GM19035 (cell line): Measurements from ENCODE around the gene TMEM47.

ENCODE experiments used
- ATAC-seq: cut with Tn5 transposase; IDR thresholded peaks from one replicate; pipeline ENCODE4 v1.9.1; 2021; ENCODE audit not compliant: unreplicated experiment

Gene TMEM47

DNA sequence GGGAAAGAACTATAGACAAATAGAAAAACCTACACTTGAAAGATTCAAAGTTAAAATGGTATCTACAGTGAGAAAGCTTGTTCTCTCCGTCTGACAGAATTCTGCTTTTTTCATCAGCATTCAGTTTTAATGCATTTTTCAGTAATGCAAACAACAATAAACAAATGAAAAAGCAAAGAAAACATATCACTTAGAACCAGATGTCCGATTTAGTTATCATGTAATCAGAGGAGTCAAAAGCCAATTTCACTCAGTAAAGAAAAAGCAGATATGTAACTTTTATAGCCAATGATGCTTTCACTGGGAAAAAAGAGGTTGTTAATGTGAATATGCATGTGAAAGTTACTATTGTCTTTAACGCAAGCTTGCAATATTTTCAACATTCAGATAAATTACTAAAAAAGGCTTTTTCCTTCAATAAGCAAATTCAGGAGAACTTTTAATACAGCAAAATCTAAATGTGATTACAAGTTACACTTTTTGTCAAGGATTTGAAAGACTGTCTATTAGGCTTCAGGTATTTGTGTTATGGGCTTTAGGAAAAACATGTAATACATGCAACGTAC lies 70.7 kb downstream of the TMEM47 start:
- ATAC-seq: no peak

DNA sequence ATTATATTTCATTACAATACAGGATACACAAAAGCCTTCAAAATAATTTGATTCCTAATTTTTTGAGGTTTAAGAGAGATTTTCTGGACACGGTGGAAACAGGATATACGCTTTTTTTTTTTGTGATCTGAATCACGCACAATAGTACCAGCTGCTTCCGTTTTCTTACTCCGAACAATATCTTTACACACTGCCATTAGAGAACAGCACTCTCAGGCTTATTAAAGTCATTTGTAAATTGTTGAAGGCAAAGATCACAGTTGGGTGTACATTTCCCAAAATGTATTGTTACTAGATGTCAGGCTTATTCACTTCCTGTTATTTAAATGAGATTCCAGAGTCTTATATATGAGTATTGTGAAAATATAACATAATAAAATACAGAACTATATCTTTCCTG lies 71.5 kb downstream of the TMEM47 start:
- ATAC-seq: no peak

DNA sequence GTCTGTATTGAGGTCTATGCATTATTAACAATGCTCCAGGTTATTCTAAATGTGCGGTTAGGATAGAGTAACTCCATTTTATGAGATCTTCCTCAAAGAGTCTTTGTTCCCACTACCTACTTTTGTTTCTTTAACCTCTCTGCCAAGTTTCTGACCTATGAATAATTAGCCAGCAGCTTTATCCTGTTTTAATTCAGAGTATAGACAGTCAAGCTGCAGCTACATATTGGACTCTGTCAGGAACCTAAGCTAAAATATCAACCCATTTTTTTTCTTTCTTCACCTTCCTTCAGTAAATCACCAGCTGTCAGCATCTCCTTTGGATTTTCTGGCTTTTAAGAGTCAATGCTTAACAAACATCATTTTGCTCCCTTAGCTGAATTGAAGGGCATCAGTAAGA lies 72.3 kb downstream of the TMEM47 start:
- no peak for ATAC-seq

DNA sequence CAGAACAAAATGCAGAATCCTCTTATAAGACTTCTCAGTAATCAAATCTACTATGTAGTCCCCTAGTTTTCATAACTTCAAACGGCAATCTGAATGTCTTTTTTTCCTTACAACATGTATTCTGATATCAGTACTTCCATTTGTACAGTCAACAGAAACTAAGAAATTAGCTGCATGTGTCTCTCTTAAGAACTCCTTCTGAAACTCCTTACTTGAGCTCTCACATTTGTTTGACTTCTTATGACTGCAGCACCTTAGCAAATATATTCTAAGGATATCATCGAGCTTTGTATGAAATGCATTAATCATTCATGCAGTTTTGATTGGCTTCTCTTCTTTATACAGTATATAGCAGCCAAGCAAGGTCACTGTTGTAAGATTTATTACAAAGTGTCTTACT lies 77.0 kb downstream of the TMEM47 start:
- no peak for ATAC-seq

DNA sequence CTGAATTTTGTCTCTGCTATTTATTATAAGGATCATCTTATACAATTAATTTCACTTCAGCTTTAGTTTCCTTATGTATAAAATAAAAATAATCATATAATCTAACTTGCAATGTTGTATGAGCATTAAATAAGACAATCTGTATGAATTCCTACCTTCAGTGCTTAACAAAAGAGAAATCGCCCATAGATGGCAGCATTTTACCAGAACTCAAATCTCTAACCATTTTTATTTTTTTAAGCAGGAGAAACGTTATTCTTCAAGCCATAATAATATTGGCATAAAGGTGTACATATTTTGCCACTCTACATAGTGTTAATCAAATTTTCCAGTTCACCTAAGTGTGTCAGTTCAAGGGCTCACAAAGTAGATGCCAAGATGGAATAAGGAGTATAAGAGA lies 78.8 kb downstream of the TMEM47 start:
- no peak for ATAC-seq
